ENCODE measurements around the gene POLR1E.

Gene POLR1E

GRCh38 chr9:37442556-37442955 is 43.2 kb upstream of the POLR1E start:
- no peak for TF ChIP-seq CTCF (IDR thresholded peaks at IDR 0.05; ENCODE audit: low read depth, low read length, missing control alignments)
- in situ Hi-C loops (cut with HindIII; ENCODE audit: low sequenced_read_pairs), result no loop called here
- DNase-seq (ENCODE audit: low read depth), result no peak
- no peak overlapping the region for H3K4me3 ChIP-seq (ENCODE audit: low read depth, low read length)

GRCh38 chr9:37443566-37443965 is 42.2 kb upstream of the POLR1E start:
- no peak for TF ChIP-seq CTCF (IDR thresholded peaks at IDR 0.05; ENCODE audit: low read depth, low read length, missing control alignments)
- DNase-seq (ENCODE audit: low read depth), result no peak
- H3K4me3 ChIP-seq (ENCODE audit: low read depth, low read length), result no peak overlapping the region
- in situ Hi-C loops (cut with HindIII; ENCODE audit: low sequenced_read_pairs), result no loop called here

GRCh38 chr9:37444890-37445289 is 40.9 kb upstream of the POLR1E start:
- in situ Hi-C loops (cut with HindIII; ENCODE audit: low sequenced_read_pairs), result no loop called here
- TF ChIP-seq CTCF (IDR thresholded peaks at IDR 0.05; ENCODE audit: low read depth, low read length, missing control alignments), result no peak
- no peak for DNase-seq (ENCODE audit: low read depth)
- H3K4me3 ChIP-seq (ENCODE audit: low read depth, low read length), result no peak overlapping the region

- no peak for DNase-seq (ENCODE audit: low read depth)
- in situ Hi-C loops (cut with HindIII; ENCODE audit: low sequenced_read_pairs), result no loop called here
- TF ChIP-seq CTCF (IDR thresholded peaks at IDR 0.05; ENCODE audit: low read depth, low read length, missing control alignments), result no peak
- no peak overlapping the region for H3K4me3 ChIP-seq (ENCODE audit: low read depth, low read length)
Measured at GRCh38 chr9:37445832-37446231, 39.9 kb upstream of the POLR1E start.

- TF ChIP-seq CTCF (IDR thresholded peaks at IDR 0.05; ENCODE audit: low read depth, low read length, missing control alignments), result no peak
- no peak for DNase-seq (ENCODE audit: low read depth)
- in situ Hi-C loops (cut with HindIII; ENCODE audit: low sequenced_read_pairs), result no loop called here
- no peak overlapping the region for H3K4me3 ChIP-seq (ENCODE audit: low read depth, low read length)
Measured at GRCh38 chr9:37446401-37446800, 39.3 kb upstream of the POLR1E start.

- in situ Hi-C loops (cut with HindIII; ENCODE audit: low sequenced_read_pairs), result no loop called here
- H3K4me3 ChIP-seq (ENCODE audit: low read depth, low read length), result no peak overlapping the region
- TF ChIP-seq CTCF (IDR thresholded peaks at IDR 0.05; ENCODE audit: low read depth, low read length, missing control alignments), result no peak
- no peak for DNase-seq (ENCODE audit: low read depth)
Measured at GRCh38 chr9:37447111-37447510, 38.6 kb upstream of the POLR1E start.
